Astrocyte of the cerebellum (primary cell): Measurements from ENCODE around the gene KNCN.

ENCODE experiments used
- DNase-seq: peaks from one replicate; pipeline ENCODE4 v3.0.0-alpha.2; 2011; ENCODE audit warnings: low read depth
- H3K4me3 ChIP-seq: 2 replicates; pipeline ENCODE4 v1.5.1; 2011; ENCODE audit warnings: mild to moderate bottlenecking, low read depth, low read length, moderate library complexity
- in situ Hi-C: cut with HindIII; loops from 2 replicates; pipeline ENCODE4 v1.10.0; 2017; ENCODE audit warnings: low sequenced_read_pairs
- TF ChIP-seq, protein P1 (sequence below): IDR thresholded peaks from 2 replicates; pipeline ENCODE4 v1.5.1; 2012; ENCODE audit warnings: low read length, low read depth, moderate library complexity, mild to moderate bottlenecking; ENCODE audit errors: missing control alignments

Gene KNCN

DNA sequence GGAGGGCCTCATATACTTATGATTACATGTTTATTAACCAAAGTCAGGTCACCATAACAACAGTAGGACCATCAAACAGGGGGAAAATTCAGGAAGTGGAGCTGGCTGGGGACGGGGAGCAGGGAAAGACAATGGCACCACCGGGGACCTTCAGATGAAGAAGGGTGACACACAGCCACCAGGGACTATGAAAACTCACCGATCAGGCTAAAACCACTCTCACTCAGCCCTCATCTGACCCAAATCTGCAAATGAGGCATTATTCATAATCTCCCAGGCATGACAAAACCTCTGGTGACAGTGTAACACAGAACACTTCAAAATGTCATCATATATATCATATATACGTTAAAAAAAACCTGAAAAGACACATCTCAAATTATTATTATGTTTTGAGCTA is 41.4 kb upstream of the KNCN start:
- in situ Hi-C loops: no loop called here
- TF ChIP-seq, protein P1, sequence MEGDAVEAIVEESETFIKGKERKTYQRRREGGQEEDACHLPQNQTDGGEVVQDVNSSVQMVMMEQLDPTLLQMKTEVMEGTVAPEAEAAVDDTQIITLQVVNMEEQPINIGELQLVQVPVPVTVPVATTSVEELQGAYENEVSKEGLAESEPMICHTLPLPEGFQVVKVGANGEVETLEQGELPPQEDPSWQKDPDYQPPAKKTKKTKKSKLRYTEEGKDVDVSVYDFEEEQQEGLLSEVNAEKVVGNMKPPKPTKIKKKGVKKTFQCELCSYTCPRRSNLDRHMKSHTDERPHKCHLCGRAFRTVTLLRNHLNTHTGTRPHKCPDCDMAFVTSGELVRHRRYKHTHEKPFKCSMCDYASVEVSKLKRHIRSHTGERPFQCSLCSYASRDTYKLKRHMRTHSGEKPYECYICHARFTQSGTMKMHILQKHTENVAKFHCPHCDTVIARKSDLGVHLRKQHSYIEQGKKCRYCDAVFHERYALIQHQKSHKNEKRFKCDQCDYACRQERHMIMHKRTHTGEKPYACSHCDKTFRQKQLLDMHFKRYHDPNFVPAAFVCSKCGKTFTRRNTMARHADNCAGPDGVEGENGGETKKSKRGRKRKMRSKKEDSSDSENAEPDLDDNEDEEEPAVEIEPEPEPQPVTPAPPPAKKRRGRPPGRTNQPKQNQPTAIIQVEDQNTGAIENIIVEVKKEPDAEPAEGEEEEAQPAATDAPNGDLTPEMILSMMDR: no peak
- H3K4me3 ChIP-seq: no peak overlapping the region
- no peak for DNase-seq

DNA sequence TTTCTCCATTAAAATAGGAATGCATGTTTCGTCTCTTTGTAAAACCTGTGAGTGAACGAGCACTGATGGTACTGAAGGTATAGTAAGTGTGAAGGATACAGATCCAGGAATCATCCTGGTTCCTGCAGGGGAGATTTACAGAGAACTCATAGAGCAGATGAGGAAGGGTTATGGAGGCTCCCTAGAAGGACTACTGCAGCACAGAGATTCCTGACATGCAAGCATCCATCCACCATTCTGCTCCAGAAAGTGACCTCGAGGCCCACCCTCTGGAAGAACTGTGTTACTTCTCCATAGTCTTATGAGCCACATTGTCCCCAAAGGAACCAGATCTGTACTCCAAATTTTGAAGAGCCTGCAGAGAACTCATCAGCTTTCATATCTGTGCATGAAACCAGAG is 38.1 kb upstream of the KNCN start:
- TF ChIP-seq, protein P1: no peak
- no peak overlapping the region for H3K4me3 ChIP-seq
- DNase-seq: no peak
- in situ Hi-C loops: no loop called here

GRCh38 chr1:46587069-46587468 is 35.6 kb upstream of the KNCN start:
- in situ Hi-C loops: no loop called here
- H3K4me3 ChIP-seq: no peak overlapping the region
- no peak for DNase-seq
- TF ChIP-seq, protein P1: no peak

- TF ChIP-seq, protein P1: no peak
- no peak overlapping the region for H3K4me3 ChIP-seq
- no peak for DNase-seq
- in situ Hi-C loops: no loop called here
Observed at GRCh38 chr1:46585312-46585938, 34.0 kb upstream of the KNCN start.

GRCh38 chr1:46583494-46583893 is 32.0 kb upstream of the KNCN start:
- TF ChIP-seq, protein P1: no peak
- in situ Hi-C loops: no loop called here
- H3K4me3 ChIP-seq: no peak overlapping the region
- DNase-seq: no peak

GRCh38 chr1:46582972-46583371 is 31.5 kb upstream of the KNCN start:
- no peak for DNase-seq
- in situ Hi-C loops: no loop called here
- no peak overlapping the region for H3K4me3 ChIP-seq
- TF ChIP-seq, protein P1: no peak
